Caco-2 (cell line): ENCODE data around the gene VNN1. TPM values are rescaled to one million over a fixed set of nuclear protein-coding genes. Genes with fewer than 3 reads are reported as not detected.

Experiments
- BruUV-seq: library from RNA; stranded (reverse); fragments of 400-500 nt; replicated peaks from 2 replicates; lab custom pipeline; 2021; lab: Mats Ljungman, UMichigan
- CTCF ChIA-PET: fragments of 300-600 bp; sonication (Branson Sonifier 250); formaldehyde crosslinking; loops from one replicate; lab custom pipeline; 2022; ENCODE audit warnings: antibody characterized with exemption; lab: Charles Lee
- POLR2A ChIA-PET: fragments of 300-600 bp; sonication (Branson Sonifier 250); formaldehyde crosslinking; loops from one replicate; lab custom pipeline; 2022; ENCODE audit warnings: antibody characterized with exemption; lab: Charles Lee
- DNase-seq, 2 experiments: peaks; one replicate each; pipeline versions ENCODE4 v3.0.0 to v3.0.0-alpha.2; 2020 to 2022
- H3K27me3 ChIP-seq: replicated peaks from 2 replicates; pipeline ENCODE4 v1.6.0; 2011; ENCODE audit warnings: low read length; ENCODE audit not compliant: control insufficient read depth, insufficient read depth
- H3K36me3 ChIP-seq: 2 replicates; pipeline ENCODE4 v1.5.1; 2011; ENCODE audit warnings: low read length; ENCODE audit not compliant: control insufficient read depth, insufficient read depth
- H3K4me1 ChIP-seq: fragments of 250-450 bp; sonication (Bioruptor Pico); 2 replicates; pipeline ENCODE4 v1.5.1; 2020; ENCODE audit warnings: mild to moderate bottlenecking
- H3K4me3 ChIP-seq: 2 replicates; pipeline ENCODE4 v1.5.1; 2011; ENCODE audit warnings: low read depth, mild to moderate bottlenecking, control low read depth, low read length
- H3K9me3 ChIP-seq: fragments of 250-450 bp; sonication (Bioruptor Pico); 2 replicates; pipeline ENCODE4 v1.5.1; 2020; ENCODE audit warnings: mild to moderate bottlenecking, moderate library complexity
- H3K27ac Mint-ChIP-seq: one replicate; pipeline ENCODE4 v1.8.0; 2022; ENCODE audit warnings: mixed read lengths; ENCODE audit not compliant: unreplicated experiment
- H3K27me3 Mint-ChIP-seq: one replicate; pipeline ENCODE4 v1.8.0; 2022; ENCODE audit warnings: mixed read lengths; ENCODE audit not compliant: insufficient read depth, unreplicated experiment
- H3K36me3 Mint-ChIP-seq: one replicate; pipeline ENCODE4 v1.8.0; 2022; ENCODE audit warnings: mild to moderate bottlenecking, mixed read lengths; ENCODE audit not compliant: insufficient read depth, unreplicated experiment
- H3K4me1 Mint-ChIP-seq: one replicate; pipeline ENCODE4 v1.8.0; 2022; ENCODE audit warnings: low read depth, mixed read lengths; ENCODE audit not compliant: unreplicated experiment
- H3K4me3 Mint-ChIP-seq: one replicate; pipeline ENCODE4 v1.8.0; 2022; ENCODE audit warnings: mild to moderate bottlenecking, moderate library complexity, mixed read lengths; ENCODE audit not compliant: unreplicated experiment
- H3K9me3 Mint-ChIP-seq: one replicate; pipeline ENCODE4 v1.8.0; 2022; ENCODE audit warnings: mixed read lengths; ENCODE audit not compliant: unreplicated experiment
- CTCF ChIP-seq, 2 experiments: fragments of 200-600 bp in 1 of 2; IDR thresholded peaks; 1 replicate in 1 of 2; 2 replicates in 1 of 2; pipeline versions ENCODE4 v1.5.1 to v1.8.0; 2011 to 2022; ENCODE audit warnings: antibody characterized with exemption in 1 of 2, control low read depth in 1 of 2, inconsistent platforms in 1 of 2, low read depth in 1 of 2, low read length in 1 of 2, mild to moderate bottlenecking in 1 of 2, moderate library complexity in 1 of 2; ENCODE audit not compliant: insufficient read depth in 1 of 2, severe bottlenecking in 1 of 2, unreplicated experiment in 1 of 2
- intact Hi-C: fragments of 100-400 bp; cut with micrococcal nuclease; formaldehyde crosslinking; loops from one replicate; pipeline ENCODE4 v1.10.0; 2022; ENCODE audit not compliant: unreplicated experiment
- total RNA-seq: library from RNA; stranded (reverse); gene quantifications from 2 replicates; pipeline ENCODE4 v1.2.3, GENCODE V29; 2022

VNN1 gene
- total RNA-seq, 1 experiment from 2014 or later: not detected

GRCh38 chr6:132725947-132726607, 12.2 kb upstream of the VNN1 start:
- no peaks in the 10 kb centered on the region for H3K9me3 ChIP-seq
- TF ChIP-seq CTCF (IDR thresholded peaks at IDR 0.05; ENCODE audit: insufficient read depth in 1 of 2, low read depth in 1 of 2, low read length in 1 of 2, severe bottlenecking in 1 of 2, unreplicated experiment in 1 of 2): no peak
- no peaks in the 10 kb centered on the region for H3K9me3 Mint-ChIP-seq
- no peaks in the 10 kb centered on the region for H3K27me3 ChIP-seq
- no peaks in the 10 kb centered on the region for H3K4me1 Mint-ChIP-seq
- no peaks in the 10 kb centered on the region for H3K36me3 ChIP-seq
- H3K36me3 Mint-ChIP-seq: no peaks in the 10 kb centered on the region
- no peaks in the 10 kb centered on the region for H3K27me3 Mint-ChIP-seq
- ChIA-PET CTCF (no interaction called here), POLR2A (no interaction called here)
- DNase-seq: no peak
- no peak overlapping the region for H3K4me3 Mint-ChIP-seq
- H3K27ac Mint-ChIP-seq: no peak overlapping the region
- no peak overlapping the region for H3K4me3 ChIP-seq
- intact Hi-C loops: no loop called here
- no TSS peak for BruUV-seq
- no peaks in the 10 kb centered on the region for H3K4me1 ChIP-seq

- no peaks in the 10 kb centered on the region for H3K4me1 ChIP-seq
- intact Hi-C loops: no loop called here
- no TSS peak for BruUV-seq
- Mint-ChIP-seq H3K9me3 (no peaks in the 10 kb centered on the region), H3K27ac (no peak overlapping the region), H3K4me3 (no peak overlapping the region), H3K27me3 (no peaks in the 10 kb centered on the region), H3K4me1 (no peaks in the 10 kb centered on the region), H3K36me3 (no peaks in the 10 kb centered on the region)
- H3K4me3 ChIP-seq: no peak overlapping the region
- ChIA-PET CTCF (no interaction called here), POLR2A (no interaction called here)
- H3K27me3 ChIP-seq: no peaks in the 10 kb centered on the region
- TF ChIP-seq CTCF (IDR thresholded peaks at IDR 0.05; ENCODE audit: insufficient read depth in 1 of 2, low read depth in 1 of 2, low read length in 1 of 2, severe bottlenecking in 1 of 2, unreplicated experiment in 1 of 2): no peak
- no peaks in the 10 kb centered on the region for H3K9me3 ChIP-seq
- no peaks in the 10 kb centered on the region for H3K36me3 ChIP-seq
- no peak for DNase-seq
Measured at GRCh38 chr6:132725471-132725870, 11.6 kb upstream of the VNN1 start.

GRCh38 chr6:132719736-132720448, 6.0 kb upstream of the VNN1 start:
- H3K4me1 ChIP-seq: peaks cover 9% of the 10 kb centered on the region
- Mint-ChIP-seq H3K4me3 (no peak overlapping the region), H3K9me3 (no peaks in the 10 kb centered on the region), H3K27ac (no peak overlapping the region), H3K27me3 (no peaks in the 10 kb centered on the region), H3K4me1 (no peaks in the 10 kb centered on the region), H3K36me3 (no peaks in the 10 kb centered on the region)
- no peak overlapping the region for H3K4me3 ChIP-seq
- ChIA-PET POLR2A (no interaction called here), CTCF (interaction anchor here (1.0 kb wide), 1 partner anchor 189 kb away, joined by 4 read pairs; no protein-coding TSS in a partner anchor)
- intact Hi-C loops: loop anchor here (5.0 kb wide), 2 partner anchors 47 to 123 kb away; no protein-coding TSS in a partner anchor
- no peaks in the 10 kb centered on the region for H3K36me3 ChIP-seq
- no peaks in the 10 kb centered on the region for H3K9me3 ChIP-seq
- no TSS peak for BruUV-seq
- no peak for DNase-seq
- no peaks in the 10 kb centered on the region for H3K27me3 ChIP-seq
- TF ChIP-seq CTCF (IDR thresholded peaks at IDR 0.05; ENCODE audit: insufficient read depth in 1 of 2, low read depth in 1 of 2, low read length in 1 of 2, severe bottlenecking in 1 of 2, unreplicated experiment in 1 of 2): no peak
